Lower lobe of right lung (tissue), 2 donors: ENCODE data around the gene JAG2. TPM values are rescaled to one million over a fixed set of nuclear protein-coding genes. Genes with fewer than 3 reads are reported as not detected.
A peak's percentile ranks its signal among the peaks of the same experiment; 100 is the strongest.
"Not testable (repeated sequence)": the region's sequence is repeated elsewhere in the genome, so short reads cannot be mapped to it uniquely, and the experiment has no call there.

ENCODE experiments used
- ATAC-seq, 2 donors: fragments of 200-7000 bp; cut with Tn5 transposase; one replicate each; pipeline ENCODE4 v1.9.1; 2020 to 2022; ENCODE audit warnings: mild to moderate bottlenecking in 2 of 2, moderate library complexity in 2 of 2
- DNase-seq: peaks from one replicate; pipeline ENCODE4 v3.0.0-alpha.2; 2020
- H3K27ac ChIP-seq: fragments of 200-600 bp; one replicate; pipeline ENCODE4 v1.8.0; 2022
- H3K27me3 ChIP-seq: fragments of 200-600 bp; one replicate; pipeline ENCODE4 v1.8.0; 2022; ENCODE audit warnings: low read depth
- H3K36me3 ChIP-seq: fragments of 200-600 bp; one replicate; pipeline ENCODE4 v1.8.0; 2022; ENCODE audit warnings: mild to moderate bottlenecking
- H3K4me1 ChIP-seq: fragments of 200-600 bp; one replicate; pipeline ENCODE4 v1.8.0; 2022
- H3K4me3 ChIP-seq: fragments of 200-600 bp; one replicate; pipeline ENCODE4 v1.8.0; 2022; ENCODE audit warnings: mild to moderate bottlenecking
- H3K9me3 ChIP-seq: fragments of 200-600 bp; one replicate; pipeline ENCODE4 v1.8.0; 2022
- CTCF ChIP-seq: fragments of 200-600 bp; IDR thresholded peaks from one replicate; pipeline ENCODE4 v1.8.0; 2022; ENCODE audit warnings: antibody characterized with exemption, mild to moderate bottlenecking
- intact Hi-C: fragments of 100-400 bp; cut with DNase I; formaldehyde crosslinking; loops from one replicate; pipeline ENCODE4 v1.11.0; 2022
- total RNA-seq: library from RNA; stranded (reverse); fragmentation: NEBNext Ultra II Directional; extraction: Animal tissue kit (Norgen Biotek cat#: 25700); gene quantifications from one replicate; pipeline ENCODE4 v1.2.1, GENCODE V29; 2021
- donor health status: DM: no; HTN: yes; CAD: no; lungs with severe emphysema.

JAG2 gene
- total RNA-seq, 1 donor from 2014 or later = 29.2 TPM

DNA sequence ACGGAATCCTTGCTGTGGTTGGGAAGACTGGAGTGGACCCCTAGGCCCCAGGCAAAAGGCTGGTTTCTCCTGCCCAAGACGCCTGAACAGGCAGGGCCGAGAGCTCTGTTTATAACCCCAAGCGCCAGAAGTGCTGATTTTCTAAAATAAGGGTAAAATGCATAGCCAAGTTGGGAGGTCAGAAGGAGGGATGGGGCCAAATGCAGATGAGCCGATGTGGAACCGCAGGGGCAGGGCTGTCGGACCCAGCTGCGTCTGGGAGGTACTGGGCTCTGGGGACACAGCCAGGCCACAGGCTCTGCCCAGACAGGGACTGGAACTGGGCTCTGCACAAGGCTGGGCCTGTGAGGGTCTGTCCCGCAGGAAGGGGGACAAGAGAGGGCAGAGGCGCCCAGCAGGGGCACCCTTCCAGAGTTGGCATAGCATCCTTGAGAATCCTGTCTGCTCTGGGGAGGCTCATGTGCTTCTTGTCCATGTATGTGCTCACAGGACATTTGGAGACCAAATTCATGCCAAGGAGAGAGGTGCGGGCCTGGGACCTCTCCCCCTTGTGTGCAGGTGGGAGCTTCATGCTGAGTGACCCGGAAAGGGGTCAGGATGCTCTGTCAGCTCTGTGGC, 49.1 kb downstream of the JAG2 start:
- Histone ChIP-seq H3K27me3 (peaks cover 3% of the 10 kb centered on the region), H3K27ac (no peak overlapping the region), H3K4me3 (no peak overlapping the region), H3K4me1 (peaks cover 14% of the 10 kb centered on the region), H3K9me3 (peaks cover 3% of the 10 kb centered on the region), H3K36me3 (no peaks in the 10 kb centered on the region)
- no peak for TF ChIP-seq CTCF
- DNase-seq (no peak), ATAC-seq (no peak)
- intact Hi-C loops = no loop called here

- DNase-seq = peak; percentile 67
- peak; percentile 88 to 92 for ATAC-seq
- H3K27me3 ChIP-seq = no peaks in the 10 kb centered on the region
- intact Hi-C loops = no loop called here
- peaks cover 3% of the 10 kb centered on the region for H3K9me3 ChIP-seq
- TF ChIP-seq CTCF = no peak
- peaks cover 14% of the 10 kb centered on the region for H3K4me1 ChIP-seq
- H3K36me3 ChIP-seq = no peaks in the 10 kb centered on the region
- H3K4me3 ChIP-seq = no peak overlapping the region
- H3K27ac ChIP-seq = no peak overlapping the region
These were observed 49.7 kb downstream of the JAG2 start for GRCh38 chr14:105118646-105119407.

- H3K27me3 ChIP-seq = no peaks in the 10 kb centered on the region
- ATAC-seq (no peak), DNase-seq (no peak)
- H3K4me3 ChIP-seq = no peak overlapping the region
- no peaks in the 10 kb centered on the region for H3K36me3 ChIP-seq
- H3K9me3 ChIP-seq = peaks cover 3% of the 10 kb centered on the region
- peaks cover 14% of the 10 kb centered on the region for H3K4me1 ChIP-seq
- no peak overlapping the region for H3K27ac ChIP-seq
- intact Hi-C loops = no loop called here
- TF ChIP-seq CTCF = no peak
These were observed 50.7 kb downstream of the JAG2 start for GRCh38 chr14:105117710-105118385.

GRCh38 chr14:105117257-105117646, 51.3 kb downstream of the JAG2 start:
- Histone ChIP-seq H3K4me3 (no peak overlapping the region), H3K4me1 (peaks cover 14% of the 10 kb centered on the region), H3K27ac (no peak overlapping the region), H3K9me3 (peaks cover 3% of the 10 kb centered on the region), H3K27me3 (no peaks in the 10 kb centered on the region), H3K36me3 (no peaks in the 10 kb centered on the region)
- ATAC-seq (no peak), DNase-seq (no peak)
- TF ChIP-seq CTCF = no peak
- intact Hi-C loops = no loop called here

- H3K4me3 ChIP-seq = no peak overlapping the region
- intact Hi-C loops = no loop called here
- ATAC-seq (no peak), DNase-seq (no peak)
- no peak for TF ChIP-seq CTCF
- no peaks in the 10 kb centered on the region for H3K36me3 ChIP-seq
- peaks cover 14% of the 10 kb centered on the region for H3K4me1 ChIP-seq
- no peaks in the 10 kb centered on the region for H3K27me3 ChIP-seq
- H3K27ac ChIP-seq = no peak overlapping the region
- peaks cover 3% of the 10 kb centered on the region for H3K9me3 ChIP-seq
These were observed 51.9 kb downstream of the JAG2 start for GRCh38 chr14:105116451-105117256.

DNA sequence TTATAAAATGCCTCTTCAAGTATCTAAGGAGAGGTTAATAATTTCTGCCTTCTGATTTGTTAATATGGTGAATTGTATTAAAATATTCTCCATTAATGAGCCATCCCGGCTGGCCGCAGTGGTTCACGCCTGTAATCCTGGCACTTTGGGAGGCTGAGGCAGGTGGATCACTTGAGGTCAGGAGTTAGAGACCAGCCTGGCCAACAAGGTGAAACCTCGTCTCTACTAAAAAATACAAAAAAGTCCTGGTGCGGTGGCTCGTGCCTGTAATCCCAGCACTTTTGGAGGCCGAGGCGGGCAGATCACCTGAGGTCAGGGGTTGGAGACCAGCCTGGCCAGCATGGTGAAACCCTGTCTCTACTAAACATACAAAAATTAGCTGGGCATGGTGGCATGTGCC, 59.3 kb downstream of the JAG2 start:
- ATAC-seq, H3K4me1 ChIP-seq, H3K9me3 ChIP-seq, DNase-seq, H3K4me3 ChIP-seq, intact Hi-C loops, H3K27me3 ChIP-seq, H3K36me3 ChIP-seq, H3K27ac ChIP-seq: not testable (repeated sequence)
